ENCODE measurements around the gene CENATAC. TPM values are rescaled to one million over a fixed set of nuclear protein-coding genes. Genes with fewer than 3 reads are reported as not detected.

CENATAC gene
- total RNA-seq, 4 donors from 2014 or later: 45.2 to 128 (median 56.4) TPM

- H3K27ac ChIP-seq: peak within 1 kb of the TSS; percentile 87 to 95 (median 95)
- peaks cover 38 to 39% of the 10 kb centered on the region in 2 donors for H3K36me3 ChIP-seq
- H3K4me3 ChIP-seq (replicated peaks in 1 of 3): peak within 1 kb of the TSS; percentile 65 to 97 (median 93)
- H3K4me1 ChIP-seq: peaks cover 17 to 25% of the 10 kb centered on the region in 2 donors
- TF ChIP-seq POLR2A (IDR thresholded peaks at IDR 0.05): peak in 1 of 2 donors; percentile 75
- TF ChIP-seq, protein P1, sequence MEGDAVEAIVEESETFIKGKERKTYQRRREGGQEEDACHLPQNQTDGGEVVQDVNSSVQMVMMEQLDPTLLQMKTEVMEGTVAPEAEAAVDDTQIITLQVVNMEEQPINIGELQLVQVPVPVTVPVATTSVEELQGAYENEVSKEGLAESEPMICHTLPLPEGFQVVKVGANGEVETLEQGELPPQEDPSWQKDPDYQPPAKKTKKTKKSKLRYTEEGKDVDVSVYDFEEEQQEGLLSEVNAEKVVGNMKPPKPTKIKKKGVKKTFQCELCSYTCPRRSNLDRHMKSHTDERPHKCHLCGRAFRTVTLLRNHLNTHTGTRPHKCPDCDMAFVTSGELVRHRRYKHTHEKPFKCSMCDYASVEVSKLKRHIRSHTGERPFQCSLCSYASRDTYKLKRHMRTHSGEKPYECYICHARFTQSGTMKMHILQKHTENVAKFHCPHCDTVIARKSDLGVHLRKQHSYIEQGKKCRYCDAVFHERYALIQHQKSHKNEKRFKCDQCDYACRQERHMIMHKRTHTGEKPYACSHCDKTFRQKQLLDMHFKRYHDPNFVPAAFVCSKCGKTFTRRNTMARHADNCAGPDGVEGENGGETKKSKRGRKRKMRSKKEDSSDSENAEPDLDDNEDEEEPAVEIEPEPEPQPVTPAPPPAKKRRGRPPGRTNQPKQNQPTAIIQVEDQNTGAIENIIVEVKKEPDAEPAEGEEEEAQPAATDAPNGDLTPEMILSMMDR (IDR thresholded peaks at IDR 0.05): peak in 1 of 6 experiments; percentile 12
- H3K9me3 ChIP-seq: no peaks in the 10 kb centered on the region
- H3K27me3 ChIP-seq: no peaks in the 10 kb centered on the region
- 1% methylated on average over 56 to 62 of the region's 63 CpGs for WGBS, 2 donors
- DNase-seq: peak; percentile 96 to 97
- intact Hi-C loops (cut with DNase I): no loop called here
These were observed 20.4 kb downstream of the CENATAC start, which contains the start of the genes RPS25 and TRAPPC4 for GRCh38 chr11:119018074-119018938. Gene RPS25 (minus strand): TSS chr11:119018343. CDS start chr11:119018284, 59 bp downstream. Gene TRAPPC4 (plus strand): TSS chr11:119018766. CDS start chr11:119018796, 30 bp downstream.

GRCh38 chr11:119019996-119020395 lies 22.1 kb downstream of the CENATAC start:
- TF ChIP-seq POLR2A (IDR thresholded peaks at IDR 0.05): no peak
- WGBS, 2 donors: 32 to 46% methylated on average over 2 of the region's 2 CpGs
- Histone ChIP-seq H3K4me3 (replicated peaks in 1 of 3) (peak overlapping the region in 1 of 3 donors; percentile 97), H3K27me3 (no peaks in the 10 kb centered on the region), H3K4me1 (peaks cover 17 to 30% of the 10 kb centered on the region in 2 donors), H3K9me3 (no peaks in the 10 kb centered on the region), H3K27ac (no peak overlapping the region), H3K36me3 (peaks cover 30 to 41% of the 10 kb centered on the region in 2 donors)
- intact Hi-C loops (cut with DNase I): no loop called here
- no peak for DNase-seq

DNA sequence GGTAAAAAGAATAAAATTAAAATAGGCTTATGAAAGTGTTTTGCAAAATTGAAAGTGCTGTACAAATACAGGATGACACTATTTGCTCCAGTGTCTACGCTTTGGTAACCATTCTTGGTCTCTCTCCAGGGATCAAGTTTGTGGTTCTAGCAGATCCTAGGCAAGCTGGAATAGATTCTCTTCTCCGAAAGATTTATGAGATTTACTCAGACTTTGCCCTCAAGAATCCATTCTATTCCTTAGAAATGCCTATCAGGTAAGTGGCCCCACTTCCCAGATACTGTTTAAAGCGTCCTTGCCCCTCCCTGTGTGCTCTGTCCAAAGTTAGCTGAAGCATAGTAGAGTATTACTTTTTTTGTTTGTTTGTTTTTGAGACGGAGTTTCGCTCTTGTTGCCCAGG lies 23.7 kb downstream of the CENATAC start:
- Histone ChIP-seq H3K4me3 (replicated peaks in 1 of 3) (no peak overlapping the region), H3K27ac (no peak overlapping the region), H3K36me3 (peaks cover 18 to 33% of the 10 kb centered on the region in 2 donors), H3K9me3 (no peaks in the 10 kb centered on the region), H3K27me3 (no peaks in the 10 kb centered on the region), H3K4me1 (peaks cover 17 to 27% of the 10 kb centered on the region in 2 donors)
- 89 to 91% methylated on average over 5 of the region's 5 CpGs for WGBS, 2 donors
- intact Hi-C loops (cut with DNase I): no loop called here
- TF ChIP-seq, protein P1 (IDR thresholded peaks at IDR 0.05): no peak
- TF ChIP-seq POLR2A (IDR thresholded peaks at IDR 0.05): no peak
- DNase-seq: no peak

DNA sequence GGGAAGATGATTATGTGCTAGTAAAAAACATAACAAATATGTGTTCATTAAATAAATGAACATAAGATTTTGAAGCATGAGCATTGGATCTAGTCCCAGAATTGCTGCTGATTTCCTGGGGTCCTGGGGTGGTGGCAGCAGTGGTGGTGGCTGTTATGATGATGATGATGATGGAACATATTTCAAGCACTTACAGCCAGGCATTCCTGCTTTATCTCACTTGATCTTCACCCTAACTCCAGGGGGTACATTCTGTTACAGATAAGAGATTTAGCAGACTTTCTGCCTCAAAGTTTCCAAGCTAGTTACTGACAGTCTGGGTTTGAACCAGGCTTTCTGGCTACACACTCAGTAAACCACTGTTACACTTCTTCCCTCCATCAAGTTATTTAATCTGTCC lies 25.8 kb downstream of the CENATAC start:
- Histone ChIP-seq H3K9me3 (no peaks in the 10 kb centered on the region), H3K27ac (no peak overlapping the region), H3K27me3 (no peaks in the 10 kb centered on the region), H3K36me3 (peaks cover 18 to 33% of the 10 kb centered on the region in 2 donors), H3K4me3 (replicated peaks in 1 of 3) (no peak overlapping the region), H3K4me1 (peaks cover 11 to 21% of the 10 kb centered on the region in 2 donors)
- intact Hi-C loops (cut with DNase I): no loop called here
- DNase-seq: no peak
- TF ChIP-seq, protein P1 (IDR thresholded peaks at IDR 0.05): no peak
- TF ChIP-seq POLR2A (IDR thresholded peaks at IDR 0.05): no peak

DNA sequence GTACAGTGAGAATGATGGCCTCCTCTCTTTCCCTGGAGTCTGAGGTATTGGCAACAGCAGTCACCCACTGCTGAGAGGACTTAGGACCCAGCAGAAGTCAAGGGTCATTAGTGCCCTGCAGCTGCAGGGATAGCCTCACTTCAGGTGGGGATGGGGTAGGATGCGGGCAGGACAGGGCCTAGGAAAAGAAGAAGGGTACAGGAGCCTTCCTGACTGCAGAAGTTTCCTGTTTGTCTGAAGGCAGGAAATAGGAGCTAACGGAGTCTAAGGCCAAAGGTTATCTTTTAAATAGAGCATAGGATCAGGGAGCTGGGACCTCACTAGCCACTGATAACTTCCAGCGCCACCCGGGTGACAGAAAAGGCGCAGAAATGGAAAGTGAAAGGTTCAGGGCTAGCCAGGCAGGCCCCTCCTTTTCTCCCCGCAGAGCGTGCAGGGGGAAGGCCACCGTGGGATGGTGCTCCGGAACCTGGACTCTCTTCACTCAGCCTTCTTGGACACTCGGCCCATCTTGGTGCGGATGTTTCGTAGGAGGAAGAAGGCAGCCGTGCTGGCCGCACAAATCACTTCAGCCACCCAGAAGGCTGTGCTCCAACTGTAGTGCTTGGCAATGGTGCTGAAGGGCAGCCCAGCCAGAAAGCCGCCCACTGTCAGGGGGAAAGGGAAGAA lies 26.6 kb downstream of the CENATAC start:
- Histone ChIP-seq H3K27me3 (no peaks in the 10 kb centered on the region), H3K9me3 (no peaks in the 10 kb centered on the region), H3K4me1 (peaks cover 7 to 22% of the 10 kb centered on the region in 2 donors), H3K4me3 (replicated peaks in 1 of 3) (no peak overlapping the region), H3K27ac (peak overlapping the region in 1 of 3 donors; percentile 13), H3K36me3 (peaks cover 18 to 33% of the 10 kb centered on the region in 2 donors)
- WGBS, 2 donors: 74 to 86% methylated on average over 14 to 15 of the region's 15 CpGs
- no peak for DNase-seq
- no peak for TF ChIP-seq POLR2A (IDR thresholded peaks at IDR 0.05)
- TF ChIP-seq, protein P1 (IDR thresholded peaks at IDR 0.05): no peak
- intact Hi-C loops (cut with DNase I): no loop called here

Data from thyroid gland (tissue), 4 donors.